Measurements from ENCODE around the gene ZBTB46. TPM values are rescaled to one million over a fixed set of nuclear protein-coding genes. Genes with fewer than 3 reads are reported as not detected.

Gene ZBTB46
- total RNA-seq, 1 donor from 2014 or later: 52.2 TPM

DNA sequence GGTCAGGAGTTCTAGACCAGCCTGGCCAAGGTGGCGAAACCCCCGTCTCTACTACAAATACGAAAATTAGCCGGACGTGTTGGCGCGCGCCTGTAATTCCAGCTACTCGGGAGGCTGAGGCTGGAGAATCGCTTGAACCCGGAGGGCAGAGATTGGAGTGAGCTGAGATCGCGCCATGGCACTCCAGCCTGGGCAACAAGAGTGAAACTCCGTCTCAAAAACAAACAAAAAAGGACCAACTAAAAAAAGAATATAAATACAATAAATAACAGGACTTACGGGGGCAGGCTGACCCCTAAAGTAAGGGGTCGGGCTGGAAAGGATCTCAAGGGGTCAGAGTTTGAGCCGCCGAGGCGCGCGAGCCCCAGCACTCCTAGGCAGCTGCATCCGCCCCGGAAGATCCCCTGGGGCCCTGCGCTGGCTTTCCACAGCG, 33.5 kb upstream of the ZBTB46 start:
- H3K27ac ChIP-seq (ENCODE audit: low read depth, low read length): peak overlapping the region; percentile 95
- peak overlapping the region; percentile 75 to 88 (median 79) for H3K9ac ChIP-seq (ENCODE audit: low read depth in 1 of 3, low read length in 3 of 3)
- peaks cover 14 to 29% (median 26%) of the 10 kb centered on the region in 3 donors for H3K4me1 ChIP-seq (ENCODE audit: control insufficient read depth in 3 of 3, insufficient read depth in 3 of 3, low read length in 3 of 3)
- H3K36me3 ChIP-seq (ENCODE audit: control insufficient read depth in 3 of 3, insufficient read depth in 3 of 3, low read length in 3 of 3): peaks cover 11 to 22% (median 15%) of the 10 kb centered on the region in 3 donors
- H3K4me3 ChIP-seq (ENCODE audit: low read length in 3 of 3): peak overlapping the region; percentile 80 to 90 (median 83)
- no peaks in the 10 kb centered on the region for H3K9me3 ChIP-seq (ENCODE audit: control insufficient read depth in 3 of 3, low read length in 3 of 3)
- no peaks in the 10 kb centered on the region for H3K27me3 ChIP-seq (ENCODE audit: control insufficient read depth in 3 of 3, insufficient read depth in 3 of 3, low read length in 3 of 3)

- no peaks in the 10 kb centered on the region for H3K9me3 ChIP-seq (ENCODE audit: control insufficient read depth in 3 of 3, low read length in 3 of 3)
- H3K36me3 ChIP-seq (ENCODE audit: control insufficient read depth in 3 of 3, insufficient read depth in 3 of 3, low read length in 3 of 3): peaks cover 6 to 17% (median 9%) of the 10 kb centered on the region in 3 donors
- peak overlapping the region; percentile 80 to 90 (median 83) for H3K4me3 ChIP-seq (ENCODE audit: low read length in 3 of 3)
- peaks cover 20 to 35% (median 31%) of the 10 kb centered on the region in 3 donors for H3K4me1 ChIP-seq (ENCODE audit: control insufficient read depth in 3 of 3, insufficient read depth in 3 of 3, low read length in 3 of 3)
- H3K9ac ChIP-seq (ENCODE audit: low read depth in 1 of 3, low read length in 3 of 3): peak overlapping the region; percentile 75 to 88 (median 79)
- peak overlapping the region; percentile 95 for H3K27ac ChIP-seq (ENCODE audit: low read depth, low read length)
- H3K27me3 ChIP-seq (ENCODE audit: control insufficient read depth in 3 of 3, insufficient read depth in 3 of 3, low read length in 3 of 3): no peaks in the 10 kb centered on the region
Observed at GRCh38 chr20:63863798-63864544, 32.9 kb upstream of the ZBTB46 start.

DNA sequence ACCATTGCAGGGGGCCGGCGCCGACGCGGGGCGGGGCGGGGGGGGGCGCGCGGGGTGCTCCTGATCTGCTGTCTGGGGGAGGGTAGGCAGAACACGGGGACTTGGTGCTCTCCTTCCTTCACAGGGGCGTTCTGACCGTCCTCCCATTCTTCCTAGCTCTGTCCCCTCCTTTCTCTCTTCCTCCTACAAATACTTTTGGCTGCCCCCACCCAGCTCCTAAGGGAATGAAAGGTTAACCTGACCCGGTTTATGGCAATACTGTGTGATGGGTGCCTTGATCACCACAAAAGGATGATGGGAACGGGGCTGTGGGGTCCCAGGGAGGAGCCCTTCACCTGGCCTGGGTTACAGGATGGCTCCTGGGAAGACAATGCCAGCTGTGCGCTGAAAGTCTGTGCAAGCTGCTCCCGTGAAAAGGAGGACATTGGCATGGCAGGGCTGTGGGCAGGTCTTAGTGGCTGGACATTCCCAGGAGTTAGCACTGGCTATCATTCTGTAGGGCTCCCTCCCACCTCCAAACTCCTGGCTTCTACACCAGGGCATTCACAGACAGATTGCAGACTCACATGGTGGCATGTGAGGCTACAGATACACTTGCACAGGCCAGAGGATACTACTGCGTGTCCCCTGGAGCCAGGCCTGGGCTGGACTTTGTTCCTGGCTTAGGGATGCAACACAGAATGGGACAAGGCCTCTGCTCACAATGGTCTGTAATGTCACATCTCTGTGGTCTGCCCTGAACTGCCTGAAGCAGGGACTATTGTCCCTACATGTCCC, 32.1 kb upstream of the ZBTB46 start:
- H3K4me1 ChIP-seq (ENCODE audit: control insufficient read depth in 3 of 3, insufficient read depth in 3 of 3, low read length in 3 of 3): peaks cover 24 to 43% (median 39%) of the 10 kb centered on the region in 3 donors
- H3K9ac ChIP-seq (ENCODE audit: low read depth in 1 of 3, low read length in 3 of 3): peak overlapping the region; percentile 75 to 88 (median 79)
- H3K27ac ChIP-seq (ENCODE audit: low read depth, low read length): peak overlapping the region; percentile 95
- peaks cover 0 to under 1% (median 0%) of the 10 kb centered on the region in 3 donors for H3K27me3 ChIP-seq (ENCODE audit: control insufficient read depth in 3 of 3, insufficient read depth in 3 of 3, low read length in 3 of 3)
- no peaks in the 10 kb centered on the region for H3K9me3 ChIP-seq (ENCODE audit: control insufficient read depth in 3 of 3, low read length in 3 of 3)
- peaks cover 6 to 14% (median 8%) of the 10 kb centered on the region in 3 donors for H3K36me3 ChIP-seq (ENCODE audit: control insufficient read depth in 3 of 3, insufficient read depth in 3 of 3, low read length in 3 of 3)
- H3K4me3 ChIP-seq (ENCODE audit: low read length in 3 of 3): peak overlapping the region in 2 of 3 donors; percentile 80 to 90

GRCh38 chr20:63861981-63862901, 31.2 kb upstream of the ZBTB46 start:
- Histone ChIP-seq H3K27ac (ENCODE audit: low read depth, low read length) (no peak overlapping the region), H3K4me1 (ENCODE audit: control insufficient read depth in 3 of 3, insufficient read depth in 3 of 3, low read length in 3 of 3) (peaks cover 33 to 52% (median 47%) of the 10 kb centered on the region in 3 donors), H3K9me3 (ENCODE audit: control insufficient read depth in 3 of 3, low read length in 3 of 3) (no peaks in the 10 kb centered on the region), H3K4me3 (ENCODE audit: low read length in 3 of 3) (no peak overlapping the region), H3K36me3 (ENCODE audit: control insufficient read depth in 3 of 3, insufficient read depth in 3 of 3, low read length in 3 of 3) (peaks cover 6 to 14% (median 8%) of the 10 kb centered on the region in 3 donors), H3K27me3 (ENCODE audit: control insufficient read depth in 3 of 3, insufficient read depth in 3 of 3, low read length in 3 of 3) (peaks cover 0 to 11% (median 3%) of the 10 kb centered on the region in 3 donors), H3K9ac (ENCODE audit: low read depth in 1 of 3, low read length in 3 of 3) (no peak overlapping the region)

GRCh38 chr20:63861365-63861934, 30.4 kb upstream of the ZBTB46 start, which contains the start of gene ABHD16B:
ABHD16B (plus strand) TSS chr20:63861498; CDS start chr20:63861541, 43 bp downstream.
- Histone ChIP-seq H3K27ac (ENCODE audit: low read depth, low read length) (no peak within 1 kb of the TSS), H3K36me3 (ENCODE audit: control insufficient read depth in 3 of 3, insufficient read depth in 3 of 3, low read length in 3 of 3) (peaks cover 6 to 14% (median 8%) of the 10 kb centered on the region in 3 donors), H3K27me3 (ENCODE audit: control insufficient read depth in 3 of 3, insufficient read depth in 3 of 3, low read length in 3 of 3) (peaks cover 3 to 16% (median 6%) of the 10 kb centered on the region in 3 donors), H3K4me3 (ENCODE audit: low read length in 3 of 3) (no peak within 1 kb of the TSS), H3K9me3 (ENCODE audit: control insufficient read depth in 3 of 3, low read length in 3 of 3) (no peaks in the 10 kb centered on the region), H3K9ac (ENCODE audit: low read depth in 1 of 3, low read length in 3 of 3) (no peak within 1 kb of the TSS), H3K4me1 (ENCODE audit: control insufficient read depth in 3 of 3, insufficient read depth in 3 of 3, low read length in 3 of 3) (peaks cover 37 to 52% (median 47%) of the 10 kb centered on the region in 3 donors)

DNA sequence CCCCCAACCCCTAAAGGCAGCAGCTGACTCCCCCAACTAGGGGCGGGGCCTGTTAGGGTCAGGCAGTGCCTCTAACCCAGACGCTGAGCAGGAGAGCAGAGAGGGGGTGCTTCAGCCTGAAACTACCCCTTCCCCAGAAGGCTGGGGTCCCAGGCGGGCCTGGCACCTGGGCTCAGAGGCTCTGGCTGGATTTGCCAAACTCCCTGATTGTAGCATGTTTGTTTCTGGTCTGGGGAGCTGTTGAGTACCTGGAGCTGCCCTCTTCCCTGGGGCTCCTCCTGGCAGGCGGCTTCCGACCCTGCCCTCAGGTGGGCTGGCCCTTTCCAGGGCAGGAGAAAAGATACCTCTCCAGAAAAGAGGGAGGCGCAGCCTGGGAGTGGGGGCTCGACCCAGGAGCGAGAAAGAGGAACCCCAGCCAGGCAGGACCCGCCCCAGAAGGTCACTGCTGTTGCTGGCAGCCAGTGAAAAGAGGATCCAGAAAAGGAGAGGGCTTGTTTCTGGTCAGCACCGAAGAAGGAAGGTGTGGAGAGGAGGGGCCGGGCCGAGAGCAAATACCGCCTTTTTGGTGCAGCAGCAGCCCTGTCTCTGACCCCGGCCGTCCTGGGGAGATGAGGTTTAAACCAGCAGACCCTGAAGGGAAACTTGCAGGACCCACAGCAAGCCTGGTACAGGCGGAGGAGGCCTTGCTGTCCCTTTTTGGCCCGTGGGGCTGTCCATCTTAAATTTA, 29.4 kb upstream of the ZBTB46 start:
- H3K36me3 ChIP-seq (ENCODE audit: control insufficient read depth in 3 of 3, insufficient read depth in 3 of 3, low read length in 3 of 3): peaks cover 6 to 14% (median 8%) of the 10 kb centered on the region in 3 donors
- no peak overlapping the region for H3K4me3 ChIP-seq (ENCODE audit: low read length in 3 of 3)
- no peak overlapping the region for H3K27ac ChIP-seq (ENCODE audit: low read depth, low read length)
- H3K9me3 ChIP-seq (ENCODE audit: control insufficient read depth in 3 of 3, low read length in 3 of 3): no peaks in the 10 kb centered on the region
- peaks cover 11 to 24% (median 16%) of the 10 kb centered on the region in 3 donors for H3K27me3 ChIP-seq (ENCODE audit: control insufficient read depth in 3 of 3, insufficient read depth in 3 of 3, low read length in 3 of 3)
- no peak overlapping the region for H3K9ac ChIP-seq (ENCODE audit: low read depth in 1 of 3, low read length in 3 of 3)
- peaks cover 32 to 45% (median 44%) of the 10 kb centered on the region in 3 donors for H3K4me1 ChIP-seq (ENCODE audit: control insufficient read depth in 3 of 3, insufficient read depth in 3 of 3, low read length in 3 of 3)

GRCh38 chr20:63859166-63859699, 28.2 kb upstream of the ZBTB46 start:
- Histone ChIP-seq H3K9ac (ENCODE audit: low read depth in 1 of 3, low read length in 3 of 3) (no peak overlapping the region), H3K27ac (ENCODE audit: low read depth, low read length) (peak overlapping the region; percentile 62), H3K27me3 (ENCODE audit: control insufficient read depth in 3 of 3, insufficient read depth in 3 of 3, low read length in 3 of 3) (peaks cover 15 to 34% (median 19%) of the 10 kb centered on the region in 3 donors), H3K4me1 (ENCODE audit: control insufficient read depth in 3 of 3, insufficient read depth in 3 of 3, low read length in 3 of 3) (peaks cover 38 to 51% (median 47%) of the 10 kb centered on the region in 3 donors), H3K9me3 (ENCODE audit: control insufficient read depth in 3 of 3, low read length in 3 of 3) (no peaks in the 10 kb centered on the region), H3K36me3 (ENCODE audit: control insufficient read depth in 3 of 3, insufficient read depth in 3 of 3, low read length in 3 of 3) (peaks cover 6 to 14% (median 8%) of the 10 kb centered on the region in 3 donors), H3K4me3 (ENCODE audit: low read length in 3 of 3) (no peak overlapping the region)

DNA sequence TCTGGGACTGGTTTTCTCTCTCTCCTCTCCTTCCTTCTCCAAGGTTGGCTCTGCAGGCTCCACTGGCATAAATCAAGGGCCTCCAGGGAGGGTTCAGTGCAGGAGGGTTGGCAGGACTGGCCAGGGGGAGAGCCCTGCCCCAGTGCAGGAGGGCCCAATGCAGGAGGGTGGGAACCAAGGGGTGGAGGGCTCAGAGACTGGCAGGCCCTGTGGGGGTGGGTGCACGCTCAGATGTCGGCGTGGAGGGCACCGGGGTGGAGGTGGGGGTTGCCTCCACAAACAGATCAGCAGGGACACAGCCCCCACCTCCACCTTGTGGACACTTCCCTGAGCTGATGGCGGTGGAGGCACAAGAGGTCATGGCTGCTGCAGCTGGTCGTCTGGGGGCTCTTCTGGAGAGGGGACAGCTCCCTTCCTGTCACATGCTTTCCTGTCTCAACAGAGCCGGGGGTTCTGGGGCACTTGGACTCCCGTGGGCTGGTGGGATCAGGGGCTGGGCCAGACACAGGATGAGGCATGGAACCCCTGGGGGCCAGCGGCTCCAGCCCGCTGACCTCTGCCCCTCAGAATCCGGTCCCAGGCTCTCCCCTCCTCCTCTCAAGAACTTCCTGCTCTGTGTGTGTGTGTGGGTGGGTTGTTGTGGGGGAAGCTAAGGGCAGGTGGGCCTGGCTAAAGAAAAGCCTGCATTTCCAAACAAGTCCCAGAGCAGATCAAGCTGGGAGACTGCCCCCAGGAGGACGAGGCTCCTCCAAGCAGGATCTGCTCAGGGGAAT, 27.5 kb upstream of the ZBTB46 start:
- peak overlapping the region in 1 of 3 donors; percentile 33 for H3K9ac ChIP-seq (ENCODE audit: low read depth in 1 of 3, low read length in 3 of 3)

More for the DNA sequence above, 27.5 kb upstream of the ZBTB46 start:
- peaks cover 6 to 14% (median 8%) of the 10 kb centered on the region in 3 donors for H3K36me3 ChIP-seq (ENCODE audit: control insufficient read depth in 3 of 3, insufficient read depth in 3 of 3, low read length in 3 of 3)
- peaks cover 17 to 36% (median 19%) of the 10 kb centered on the region in 3 donors for H3K27me3 ChIP-seq (ENCODE audit: control insufficient read depth in 3 of 3, insufficient read depth in 3 of 3, low read length in 3 of 3)
- peak overlapping the region in 1 of 3 donors; percentile 23 for H3K4me3 ChIP-seq (ENCODE audit: low read length in 3 of 3)
- H3K4me1 ChIP-seq (ENCODE audit: control insufficient read depth in 3 of 3, insufficient read depth in 3 of 3, low read length in 3 of 3): peaks cover 36 to 52% (median 47%) of the 10 kb centered on the region in 3 donors
- H3K27ac ChIP-seq (ENCODE audit: low read depth, low read length): peak overlapping the region; percentile 62
- H3K9me3 ChIP-seq (ENCODE audit: control insufficient read depth in 3 of 3, low read length in 3 of 3): no peaks in the 10 kb centered on the region
